K562 (cell line): Measurements from ENCODE around the gene PPP6R1. TPM values are rescaled to one million over a fixed set of nuclear protein-coding genes. Genes with fewer than 3 reads are reported as not detected.

ENCODE experiments used
- ARNT ChIP-seq, 2 experiments: fragments of 450-650 bp; IDR thresholded peaks; 2 replicates each; pipeline ENCODE4 v1.6.1; 2016; ENCODE audit warnings: mild to moderate bottlenecking in 1 of 2
- FIP1L1 ChIP-seq: fragments of 200-400 bp; formaldehyde crosslinking; IDR thresholded peaks from 2 replicates; pipeline ENCODE4 v1.6.1; 2018; ENCODE audit warnings: mild to moderate bottlenecking, low read depth, low read length; ENCODE audit not compliant: poor library complexity, severe bottlenecking
- GABPB1 ChIP-seq: sonication (generic); formaldehyde crosslinking; IDR thresholded peaks from 2 replicates; pipeline ENCODE4 v1.8.0; 2022; ENCODE audit warnings: mild to moderate bottlenecking, missing genetic modification reagents
- GATAD2A ChIP-seq: fragments of 450-650 bp; IDR thresholded peaks from 2 replicates; pipeline ENCODE4 v1.6.1; 2017
- GMEB1 ChIP-seq: fragments of 250-450 bp; sonication (Bioruptor Pico); IDR thresholded peaks from 2 replicates; pipeline ENCODE4 v1.4.0; 2020; ENCODE audit warnings: mild to moderate bottlenecking
- GTF2F1 ChIP-seq: IDR thresholded peaks from 2 replicates; pipeline ENCODE4 v1.6.1; 2011; ENCODE audit warnings: low read depth, low read length, improper control_type of control experiment
- HOMEZ ChIP-seq: fragments of 250-450 bp; sonication (Bioruptor Pico); IDR thresholded peaks from 2 replicates; pipeline ENCODE4 v1.4.0; 2020; ENCODE audit warnings: mild to moderate bottlenecking, moderate library complexity
- KLF16 ChIP-seq: IDR thresholded peaks from 2 replicates; pipeline ENCODE4 v1.6.1; 2016; ENCODE audit warnings: antibody characterized with exemption
- LCOR ChIP-seq: sonication (generic); formaldehyde crosslinking; IDR thresholded peaks from 2 replicates; pipeline ENCODE4 v1.8.0; 2022; ENCODE audit warnings: mild to moderate bottlenecking, missing genetic modification reagents
- MTA2 ChIP-seq: fragments of 450-650 bp; IDR thresholded peaks from 2 replicates; pipeline ENCODE4 v1.6.1; 2016; ENCODE audit warnings: low read depth
- NFATC3 ChIP-seq: fragments of 450-650 bp; IDR thresholded peaks from 2 replicates; pipeline ENCODE4 v1.6.1; 2017; ENCODE audit warnings: mild to moderate bottlenecking
- RFX7 ChIP-seq: fragments of 250-450 bp; sonication (Bioruptor Pico); IDR thresholded peaks from 2 replicates; pipeline ENCODE4 v1.5.1; 2021; ENCODE audit warnings: mild to moderate bottlenecking
- SAFB ChIP-seq: fragments of 200-400 bp; formaldehyde crosslinking; IDR thresholded peaks from 2 replicates; pipeline ENCODE4 v1.6.1; 2017; ENCODE audit warnings: low read depth, low read length, borderline replicate concordance
- SIN3B ChIP-seq: fragments of 450-650 bp; IDR thresholded peaks from 2 replicates; pipeline ENCODE4 v1.6.1; 2017; ENCODE audit warnings: low read depth, mild to moderate bottlenecking, moderate library complexity
- SP2 ChIP-seq: IDR thresholded peaks from 2 replicates; pipeline ENCODE4 v1.6.1; 2011; ENCODE audit warnings: mild to moderate bottlenecking, low read depth, low read length, moderate library complexity; ENCODE audit not compliant: poor library complexity, severe bottlenecking; ENCODE audit errors: extremely low read depth
- TRIM24 ChIP-seq, 2 experiments: fragments of 450-650 bp; IDR thresholded peaks; 2 replicates each; pipeline ENCODE4 v1.6.1; 2016
- XRCC4 ChIP-seq: IDR thresholded peaks from one replicate; pipeline ENCODE4 v1.6.1; 2011; ENCODE audit not compliant: insufficient read depth, insufficient read length; ENCODE audit errors: extremely low read depth
- ZBTB11 ChIP-seq, 3 experiments: fragments of 200-800 bp in 1 of 3; fragments of 250-450 bp in 1 of 3; fragments of 450-650 bp in 1 of 3; sonication (Bioruptor Pico) in 1 of 3; sonication (Bioruptor generic) in 1 of 3; formaldehyde crosslinking in 1 of 3; IDR thresholded peaks; 2 replicates each; pipeline versions ENCODE4 v1.6.1 to v1.8.0; 2016 to 2022; ENCODE audit warnings: mild to moderate bottlenecking in 2 of 3, missing genetic modification characterization in 2 of 3, missing compliant biosample characterization in 1 of 3, moderate library complexity in 1 of 3
- ZBTB9 ChIP-seq: fragments of 450-650 bp; formaldehyde crosslinking; IDR thresholded peaks from 2 replicates; pipeline ENCODE4 v1.4.0; 2020; ENCODE audit warnings: mild to moderate bottlenecking, moderate library complexity
- ZFP36 ChIP-seq: fragments of 150-350 bp; IDR thresholded peaks from 2 replicates; pipeline ENCODE4 v1.6.1; 2018; ENCODE audit warnings: low read length, low read depth; ENCODE audit not compliant: partially characterized antibody
- ZNF274 ChIP-seq: IDR thresholded peaks from 2 replicates; pipeline ENCODE4 v1.6.1; 2011; ENCODE audit warnings: low read depth, mild to moderate bottlenecking, low read length, moderate library complexity, borderline replicate concordance
- polyA plus RNA-seq, 8 experiments: library from polyadenylated mRNA; depleted of rRNA in 4 of 8; stranded (reverse) in 5 of 8; unstranded in 3 of 8; fragments of >200 nt; fragmentation: Nextera tagmentation in 2 of 8; fragmentation: Illumina TruSeq in 1 of 8; extraction: Ambion mirVana in 2 of 8; extraction: Trizol in 1 of 8; gene quantifications; 2 replicates each; pipeline versions ENCODE4 v1.2.1 to v1.2.3, GENCODE V29; 2011 to 2014; ENCODE audit warnings: inconsistent platforms in 1 of 8, missing spikeins in 1 of 8
- total RNA-seq, 7 experiments: library from RNA; depleted of rRNA in 6 of 7; stranded (reverse); fragments of >200 nt in 6 of 7; fragmentation: Illumina TruSeq in 2 of 7; extraction: Trizol in 2 of 7; gene quantifications; 2 replicates each; pipeline versions ENCODE4 v1.2.1 to v1.2.3, GENCODE V29; 2011 to 2021; ENCODE audit warnings: low replicate concordance in 1 of 7

The PPP6R1 gene
- total and polyA plus RNA-seq, 9 of the 15 experiments (the other 6 are each of a cell fraction or from before 2014, with no cell fraction given) = 0.48 to 135 (median 37.2) TPM

GRCh38 chr19:55259540-55260210 lies 858 bp upstream of the PPP6R1 start (continued):
- TF ChIP-seq LCOR (CRISPR knock-in tag) (no peak), TRIM24 (IDR thresholded peaks at IDR 0.05) (no peak), HOMEZ (CRISPR knock-in tag) (no peak), NFATC3 (0 out of 2 replicates have a peak, but pooled peaks have one; percentile 63), GTF2F1 (no peak), GATAD2A (no peak), ARNT (IDR thresholded peaks at IDR 0.05) (peak; percentile 8 to 72; a peak in 1 of 4 replicates), FIP1L1 (no peak), ZBTB11 (CRISPR knock-in tag; IDR thresholded peaks at IDR 0.05) (peak in 1 of 3 experiments; percentile 57; a peak in 2 of 6 replicates), MTA2 (no peak), ZFP36 (no peak), SP2 (no peak), SIN3B (no peak), SAFB (no peak), GABPB1 (0 out of 2 replicates have a peak, but pooled peaks have one; percentile 8), GMEB1 (CRISPR knock-in tag) (no peak), XRCC4 (no peak), ZBTB9 (CRISPR knock-in tag) (no peak), ZNF274 (no peak), KLF16 (0 out of 2 replicates have a peak, but pooled peaks have one; percentile 2), RFX7 (CRISPR knock-in tag) (no peak)
